GM23338 (cell line): Measurements from ENCODE around the gene GNAZ.

Experiments
- CREB1 ChIP-seq: fragments of 250-450 bp; sonication (Bioruptor Pico); IDR thresholded peaks from 2 replicates; pipeline ENCODE4 v1.5.0; 2020; ENCODE audit warnings: low read depth, mild to moderate bottlenecking, moderate library complexity
- EZH2 ChIP-seq: fragments of 200-600 bp; sonication (generic); IDR thresholded peaks from one replicate; pipeline ENCODE4 v1.8.0; 2017; ENCODE audit warnings: antibody characterized with exemption, mild to moderate bottlenecking, low read depth; ENCODE audit not compliant: unreplicated experiment
- EZH2phosphoT487 ChIP-seq: fragments of 200-600 bp; sonication (generic); IDR thresholded peaks from one replicate; pipeline ENCODE4 v1.8.1; 2018; ENCODE audit warnings: antibody characterized with exemption; ENCODE audit not compliant: unreplicated experiment
- JUNB ChIP-seq: IDR thresholded peaks from one replicate; pipeline ENCODE4 v1.6.1; 2016; ENCODE audit warnings: antibody characterized with exemption; ENCODE audit not compliant: unreplicated experiment
- STAT1 ChIP-seq: IDR thresholded peaks from one replicate; pipeline ENCODE4 v1.6.1; 2016; ENCODE audit warnings: antibody characterized with exemption; ENCODE audit not compliant: unreplicated experiment
- TF ChIP-seq, protein P1 (sequence below), 2 experiments: fragments of 200-600 bp in 1 of 2; sonication (generic) in 1 of 2; conservative IDR thresholded peaks; 2 replicates each; pipeline versions ENCODE4 v1.5.1 to v1.6.1; 2016 to 2017; ENCODE audit warnings: antibody characterized with exemption in 2 of 2, low read depth in 2 of 2, mild to moderate bottlenecking in 2 of 2, moderate library complexity in 1 of 2

DNA sequence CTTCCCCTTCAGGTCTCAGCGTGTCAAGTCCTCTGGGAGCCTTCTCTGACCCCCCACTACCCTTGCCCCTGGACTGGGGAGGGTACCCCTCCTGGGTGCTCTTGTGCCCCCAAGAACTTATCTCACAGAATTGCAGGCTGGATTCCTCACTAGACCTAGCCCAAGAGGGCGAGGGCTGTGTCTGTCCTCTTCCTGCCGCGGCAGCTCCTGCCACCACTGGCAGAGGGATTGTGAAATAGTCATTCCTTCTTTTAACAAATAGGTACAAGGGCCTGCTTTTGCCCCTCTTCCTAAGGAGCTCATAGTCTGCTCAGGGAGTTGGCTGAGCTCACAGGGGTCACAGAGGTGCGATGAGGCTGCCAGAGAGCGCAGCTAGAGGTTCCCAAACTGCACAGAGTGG lies 80.4 kb downstream of the GNAZ start:
- TF ChIP-seq, protein P1, sequence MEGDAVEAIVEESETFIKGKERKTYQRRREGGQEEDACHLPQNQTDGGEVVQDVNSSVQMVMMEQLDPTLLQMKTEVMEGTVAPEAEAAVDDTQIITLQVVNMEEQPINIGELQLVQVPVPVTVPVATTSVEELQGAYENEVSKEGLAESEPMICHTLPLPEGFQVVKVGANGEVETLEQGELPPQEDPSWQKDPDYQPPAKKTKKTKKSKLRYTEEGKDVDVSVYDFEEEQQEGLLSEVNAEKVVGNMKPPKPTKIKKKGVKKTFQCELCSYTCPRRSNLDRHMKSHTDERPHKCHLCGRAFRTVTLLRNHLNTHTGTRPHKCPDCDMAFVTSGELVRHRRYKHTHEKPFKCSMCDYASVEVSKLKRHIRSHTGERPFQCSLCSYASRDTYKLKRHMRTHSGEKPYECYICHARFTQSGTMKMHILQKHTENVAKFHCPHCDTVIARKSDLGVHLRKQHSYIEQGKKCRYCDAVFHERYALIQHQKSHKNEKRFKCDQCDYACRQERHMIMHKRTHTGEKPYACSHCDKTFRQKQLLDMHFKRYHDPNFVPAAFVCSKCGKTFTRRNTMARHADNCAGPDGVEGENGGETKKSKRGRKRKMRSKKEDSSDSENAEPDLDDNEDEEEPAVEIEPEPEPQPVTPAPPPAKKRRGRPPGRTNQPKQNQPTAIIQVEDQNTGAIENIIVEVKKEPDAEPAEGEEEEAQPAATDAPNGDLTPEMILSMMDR (conservative IDR thresholded peaks at IDR 0.05; ENCODE audit: low read depth in 2 of 2): no peak
- TF ChIP-seq CREB1 (CRISPR knock-in tag) (no peak), EZH2phosphoT487 (no peak), JUNB (no peak), STAT1 (no peak), EZH2 (no peak)
